Lower leg skin (tissue), 4 donors: ENCODE measurements around the gene NKAIN2. TPM values are rescaled to one million over a fixed set of nuclear protein-coding genes. Genes with fewer than 3 reads are reported as not detected.

Source experiments
- DNase-seq, 2 donors: peaks; one replicate each; pipeline ENCODE4 v3.0.0-alpha.2; 2019; ENCODE audit warnings: low spot score in 2 of 2
- H3K4me3 ChIP-seq: fragments of 200-600 bp; sonication (generic); 2 replicates; pipeline ENCODE4 v1.5.1; 2017; ENCODE audit warnings: mild to moderate bottlenecking, low read depth; ENCODE audit not compliant: poor library complexity, severe bottlenecking
- POLR2A ChIP-seq, 2 donors: fragments of 450-650 bp; IDR thresholded peaks; one replicate each; pipeline ENCODE4 v1.6.1; 2016 to 2017; ENCODE audit warnings: antibody characterized with exemption in 2 of 2, mild to moderate bottlenecking in 1 of 2, moderate library complexity in 1 of 2
- whole genome bisulfite sequencing, 2 donors: methylation state at CpG; one replicate each; pipeline ENCODE4 v1.1.5; 2018; 5-methylcytosine and 5-hydroxymethylcytosine counted together
- intact Hi-C: fragments of 100-400 bp; cut with DNase I; formaldehyde crosslinking; loops from one replicate; pipeline ENCODE4 v1.15.0; 2023; ENCODE audit warnings: low total_unique reads
- total RNA-seq, 4 donors: library from RNA; depleted of rRNA; stranded (reverse); fragments of >200 nt; gene quantifications; one replicate each; pipeline ENCODE4 v1.1.0, GENCODE V29; 2016
- TF ChIP-seq, protein P1 (sequence below), 3 donors: fragments of 450-650 bp; IDR thresholded peaks; one replicate each; pipeline ENCODE4 v1.5.1; 2016; ENCODE audit warnings: antibody characterized with exemption in 3 of 3, mild to moderate bottlenecking in 3 of 3, moderate library complexity in 2 of 3

The NKAIN2 gene
- under 1 TPM in 1 of 4 donors, not detected in 3; 0.37 TPM for total RNA-seq

GRCh38 chr6:123803504-123804013, at the start of gene NKAIN2:
TSS of gene NKAIN2 (plus strand) at chr6:123803865.
- TF ChIP-seq, protein P1, sequence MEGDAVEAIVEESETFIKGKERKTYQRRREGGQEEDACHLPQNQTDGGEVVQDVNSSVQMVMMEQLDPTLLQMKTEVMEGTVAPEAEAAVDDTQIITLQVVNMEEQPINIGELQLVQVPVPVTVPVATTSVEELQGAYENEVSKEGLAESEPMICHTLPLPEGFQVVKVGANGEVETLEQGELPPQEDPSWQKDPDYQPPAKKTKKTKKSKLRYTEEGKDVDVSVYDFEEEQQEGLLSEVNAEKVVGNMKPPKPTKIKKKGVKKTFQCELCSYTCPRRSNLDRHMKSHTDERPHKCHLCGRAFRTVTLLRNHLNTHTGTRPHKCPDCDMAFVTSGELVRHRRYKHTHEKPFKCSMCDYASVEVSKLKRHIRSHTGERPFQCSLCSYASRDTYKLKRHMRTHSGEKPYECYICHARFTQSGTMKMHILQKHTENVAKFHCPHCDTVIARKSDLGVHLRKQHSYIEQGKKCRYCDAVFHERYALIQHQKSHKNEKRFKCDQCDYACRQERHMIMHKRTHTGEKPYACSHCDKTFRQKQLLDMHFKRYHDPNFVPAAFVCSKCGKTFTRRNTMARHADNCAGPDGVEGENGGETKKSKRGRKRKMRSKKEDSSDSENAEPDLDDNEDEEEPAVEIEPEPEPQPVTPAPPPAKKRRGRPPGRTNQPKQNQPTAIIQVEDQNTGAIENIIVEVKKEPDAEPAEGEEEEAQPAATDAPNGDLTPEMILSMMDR (IDR thresholded peaks at IDR 0.05): no peak
- intact Hi-C loops: loop anchor here (10.0 kb wide), 1 partner anchor 1051 kb away; no protein-coding TSS in a partner anchor
- H3K4me3 ChIP-seq: peak within 1 kb of the TSS; percentile 33
- 0% methylated on average over 26 to 47 of the region's 84 CpGs for WGBS, 2 donors
- no peak for DNase-seq

GRCh38 chr6:123759472-123759871, 44.2 kb upstream of the NKAIN2 start:
- no peak for TF ChIP-seq POLR2A (IDR thresholded peaks at IDR 0.05)
- TF ChIP-seq, protein P1 (IDR thresholded peaks at IDR 0.05): no peak
- intact Hi-C loops: no loop called here
- DNase-seq: no peak
- H3K4me3 ChIP-seq: no peak overlapping the region
- WGBS, 2 donors: 96 to 100% methylated on average over 1 of the region's 1 CpG

GRCh38 chr6:123763904-123764303, 39.8 kb upstream of the NKAIN2 start:
- TF ChIP-seq, protein P1 (IDR thresholded peaks at IDR 0.05): no peak
- no peak for TF ChIP-seq POLR2A (IDR thresholded peaks at IDR 0.05)
- intact Hi-C loops: no loop called here
- DNase-seq: no peak
- H3K4me3 ChIP-seq: no peak overlapping the region
- 78 to 93% methylated on average over 1 of the region's 1 CpG for WGBS, 2 donors

- no peak for DNase-seq
- no peak for TF ChIP-seq POLR2A (IDR thresholded peaks at IDR 0.05)
- TF ChIP-seq, protein P1 (IDR thresholded peaks at IDR 0.05): no peak
- WGBS, 2 donors: 67% methylated on average over 2 of the region's 2 CpGs
- intact Hi-C loops: no loop called here
- H3K4me3 ChIP-seq: no peak overlapping the region
Measured at GRCh38 chr6:123764722-123765121, 38.9 kb upstream of the NKAIN2 start.

GRCh38 chr6:123768921-123769320, 34.7 kb upstream of the NKAIN2 start:
- intact Hi-C loops: no loop called here
- WGBS, 2 donors: 57 to 62% methylated on average over 2 of the region's 2 CpGs
- DNase-seq: no peak
- H3K4me3 ChIP-seq: no peak overlapping the region
- TF ChIP-seq, protein P1 (IDR thresholded peaks at IDR 0.05): no peak
- no peak for TF ChIP-seq POLR2A (IDR thresholded peaks at IDR 0.05)

DNA sequence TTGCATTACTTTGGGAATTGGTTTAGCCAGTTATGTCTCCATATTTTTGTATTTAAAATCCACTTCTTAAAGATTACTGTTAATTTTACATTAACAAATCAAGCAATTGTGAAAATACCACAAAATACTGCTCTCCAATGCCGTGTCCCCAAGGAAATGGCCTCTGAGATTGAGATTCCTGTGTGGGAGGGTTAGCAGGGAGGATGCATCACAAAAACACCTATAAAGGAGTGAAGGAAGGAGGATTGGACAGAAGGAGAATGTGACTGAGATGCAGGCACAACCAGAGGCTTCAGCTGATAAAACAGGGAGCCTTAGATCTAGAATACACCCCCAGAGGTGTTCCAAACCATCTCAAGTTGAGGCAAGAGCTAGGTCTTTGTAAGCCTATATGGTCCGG, 34.2 kb upstream of the NKAIN2 start:
- TF ChIP-seq, protein P1 (IDR thresholded peaks at IDR 0.05): no peak
- TF ChIP-seq POLR2A (IDR thresholded peaks at IDR 0.05): no peak
- DNase-seq: no peak
- 64 to 76% methylated on average over 2 of the region's 2 CpGs for WGBS, 2 donors
- H3K4me3 ChIP-seq: no peak overlapping the region
- intact Hi-C loops: no loop called here
